DOHH2 (cell line): Measurements from ENCODE around the gene CHP1.

Source experiments
- EZH2phosphoT487 ChIP-seq: fragments of 200-600 bp; sonication (generic); IDR thresholded peaks from 2 replicates; pipeline ENCODE4 v1.6.1; 2017; ENCODE audit warnings: borderline replicate concordance, mild to moderate bottlenecking, antibody characterized with exemption, low read length, moderate library complexity, mixed read lengths
- TF ChIP-seq, protein P1 (sequence below): fragments of 200-600 bp; sonication (generic); IDR thresholded peaks from one replicate; pipeline ENCODE4 v1.5.1; 2014; ENCODE audit warnings: antibody characterized with exemption, mild to moderate bottlenecking, low read depth, low read length; ENCODE audit not compliant: poor library complexity, severe bottlenecking

DNA sequence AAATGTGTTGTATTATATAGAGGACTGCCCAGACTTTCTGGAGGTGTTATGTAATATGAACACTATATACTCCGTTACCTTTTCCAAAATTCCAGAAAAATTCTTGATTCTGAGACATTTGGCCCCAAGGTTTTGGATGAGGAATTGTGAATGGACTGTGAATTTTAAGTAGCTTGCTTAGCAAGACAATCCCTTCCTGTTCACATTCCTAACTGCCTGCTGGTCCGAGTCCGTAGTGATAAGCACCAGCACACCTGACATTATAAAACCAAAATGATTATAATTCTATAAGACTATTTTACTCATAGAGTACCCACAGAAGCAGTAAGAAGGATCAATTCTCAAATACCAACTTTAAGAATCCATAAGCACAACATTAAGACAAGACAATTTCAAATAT lies 11.7 kb upstream of the CHP1 start:
- TF ChIP-seq, protein P1, sequence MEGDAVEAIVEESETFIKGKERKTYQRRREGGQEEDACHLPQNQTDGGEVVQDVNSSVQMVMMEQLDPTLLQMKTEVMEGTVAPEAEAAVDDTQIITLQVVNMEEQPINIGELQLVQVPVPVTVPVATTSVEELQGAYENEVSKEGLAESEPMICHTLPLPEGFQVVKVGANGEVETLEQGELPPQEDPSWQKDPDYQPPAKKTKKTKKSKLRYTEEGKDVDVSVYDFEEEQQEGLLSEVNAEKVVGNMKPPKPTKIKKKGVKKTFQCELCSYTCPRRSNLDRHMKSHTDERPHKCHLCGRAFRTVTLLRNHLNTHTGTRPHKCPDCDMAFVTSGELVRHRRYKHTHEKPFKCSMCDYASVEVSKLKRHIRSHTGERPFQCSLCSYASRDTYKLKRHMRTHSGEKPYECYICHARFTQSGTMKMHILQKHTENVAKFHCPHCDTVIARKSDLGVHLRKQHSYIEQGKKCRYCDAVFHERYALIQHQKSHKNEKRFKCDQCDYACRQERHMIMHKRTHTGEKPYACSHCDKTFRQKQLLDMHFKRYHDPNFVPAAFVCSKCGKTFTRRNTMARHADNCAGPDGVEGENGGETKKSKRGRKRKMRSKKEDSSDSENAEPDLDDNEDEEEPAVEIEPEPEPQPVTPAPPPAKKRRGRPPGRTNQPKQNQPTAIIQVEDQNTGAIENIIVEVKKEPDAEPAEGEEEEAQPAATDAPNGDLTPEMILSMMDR, result no peak
- no peak for TF ChIP-seq EZH2phosphoT487
